Subcutaneous adipose tissue (tissue), 4 donors: ENCODE data around the gene SLC38A1. TPM values are rescaled to one million over a fixed set of nuclear protein-coding genes. Genes with fewer than 3 reads are reported as not detected.

Experiments used
- CTCF ChIP-seq: fragments of 450-650 bp; IDR thresholded peaks from one replicate; pipeline ENCODE4 v1.5.1; 2016; ENCODE audit warnings: low read depth, mild to moderate bottlenecking, control low read depth, antibody characterized with exemption, moderate library complexity
- total RNA-seq, 4 donors: library from RNA; depleted of rRNA; stranded (reverse); fragments of >200 nt; gene quantifications; one replicate each; pipeline ENCODE4 v1.1.0, GENCODE V29; 2016

Gene SLC38A1
- total RNA-seq, 4 donors from 2014 or later: 3.8 to 15.0 (median 8.5) TPM

- no peak for TF ChIP-seq CTCF
Observed at GRCh38 chr12:46237371-46238045, 31.3 kb downstream of the SLC38A1 start.

- no peak for TF ChIP-seq CTCF
Observed at GRCh38 chr12:46234000-46234399, 34.8 kb downstream of the SLC38A1 start.

- TF ChIP-seq CTCF: no peak
Observed at GRCh38 chr12:46233423-46233822, 35.4 kb downstream of the SLC38A1 start.

- no peak for TF ChIP-seq CTCF
Observed at GRCh38 chr12:46230983-46231382, 37.9 kb downstream of the SLC38A1 start.

- no peak for TF ChIP-seq CTCF
Observed at GRCh38 chr12:46230306-46230705, 38.5 kb downstream of the SLC38A1 start.

GRCh38 chr12:46227616-46228015 lies 41.2 kb downstream of the SLC38A1 start:
- TF ChIP-seq CTCF: no peak

- TF ChIP-seq CTCF: no peak
Observed at GRCh38 chr12:46224386-46224785, 44.5 kb downstream of the SLC38A1 start.
